C4-2B (cell line): ENCODE measurements around the gene SPRR2A.

ENCODE experiments used
- H3K27ac ChIP-seq: fragments of 450-650 bp; 2 replicates; pipeline ENCODE4 v1.5.1; 2017
- CTCF ChIP-seq: fragments of 450-650 bp; conservative IDR thresholded peaks from 2 replicates; pipeline ENCODE4 v1.5.1; 2017; ENCODE audit warnings: mild to moderate bottlenecking
- ZFX ChIP-seq: fragments of 450-650 bp; IDR thresholded peaks from 2 replicates; pipeline ENCODE4 v1.6.1; 2017

Gene SPRR2A

GRCh38 chr1:153040950-153041631 is 16.2 kb downstream of the SPRR2A start, which contains the start of gene SPRR2D:
TSS of gene SPRR2D (minus strand) at chr1:153041120. CDS start at chr1:153040346, 774 bp downstream.
- H3K27ac ChIP-seq, result no peak within 1 kb of the TSS
- TF ChIP-seq CTCF (no peak), ZFX (no peak)

GRCh38 chr1:153035211-153035610 is 22.1 kb downstream of the SPRR2A start:
- TF ChIP-seq CTCF (no peak), ZFX (no peak)
- no peak overlapping the region for H3K27ac ChIP-seq

GRCh38 chr1:153032677-153033308 is 24.5 kb downstream of the SPRR2A start:
- TF ChIP-seq ZFX, result no peak
- peak; percentile 43 for TF ChIP-seq CTCF
- H3K27ac ChIP-seq, result no peak overlapping the region

- no peak overlapping the region for H3K27ac ChIP-seq
- no peak for TF ChIP-seq ZFX
- no peak for TF ChIP-seq CTCF
Measured at GRCh38 chr1:153032073-153032472, 25.2 kb downstream of the SPRR2A start.

- TF ChIP-seq CTCF (no peak), ZFX (no peak)
- no peak within 1 kb of the TSS for H3K27ac ChIP-seq
Measured at GRCh38 chr1:153030895-153031294, 26.4 kb downstream of the SPRR2A start, which contains the start of gene SPRR1B. TSS of gene SPRR1B (plus strand) at chr1:153031203. CDS start at chr1:153032346, 1,143 bp downstream.

GRCh38 chr1:153028766-153029165 is 28.5 kb downstream of the SPRR2A start:
- TF ChIP-seq CTCF (no peak), ZFX (no peak)
- H3K27ac ChIP-seq, result no peak overlapping the region

GRCh38 chr1:153025797-153026196 is 31.5 kb downstream of the SPRR2A start:
- H3K27ac ChIP-seq, result no peak overlapping the region
- TF ChIP-seq ZFX (no peak), CTCF (no peak)
